ENCODE results near the gene PPP2R5C.
A peak's percentile ranks its signal among the peaks of the same experiment; 100 is the strongest.

PPP2R5C gene

GRCh38 chr14:101755591-101756324 lies 5.8 kb upstream of the PPP2R5C start:
- DNase-seq: no peak

GRCh38 chr14:101757064-101757838 lies 4.3 kb upstream of the PPP2R5C start:
- no peak for DNase-seq

DNA sequence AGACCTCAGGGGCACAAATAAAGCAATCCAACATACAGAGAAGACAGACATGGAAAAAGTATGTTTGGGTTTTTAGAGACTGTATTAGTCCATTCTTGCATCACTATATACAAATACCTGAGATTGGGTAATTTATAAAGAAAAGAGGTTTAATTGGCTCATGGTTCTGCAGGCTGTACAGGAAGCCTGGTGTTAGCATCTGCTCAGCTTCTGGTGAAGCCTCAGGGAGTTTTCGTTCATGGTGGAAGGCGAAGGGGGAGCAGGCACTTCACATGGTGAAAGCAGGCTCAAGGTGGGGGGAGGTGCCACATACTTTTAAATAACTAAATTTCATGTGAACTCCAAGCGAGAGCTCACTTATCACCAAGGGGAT lies 3.7 kb upstream of the PPP2R5C start:
- no peak for DNase-seq

GRCh38 chr14:101758913-101759593 lies 2.5 kb upstream of the PPP2R5C start:
- DNase-seq: no peak

- peak; percentile 97 for DNase-seq
Observed at GRCh38 chr14:101760138-101761011, 1.1 kb upstream of the PPP2R5C start.

- DNase-seq: peak; percentile 22
Observed at GRCh38 chr14:101761881-101762529, 496 bp downstream of the PPP2R5C start.

DNA sequence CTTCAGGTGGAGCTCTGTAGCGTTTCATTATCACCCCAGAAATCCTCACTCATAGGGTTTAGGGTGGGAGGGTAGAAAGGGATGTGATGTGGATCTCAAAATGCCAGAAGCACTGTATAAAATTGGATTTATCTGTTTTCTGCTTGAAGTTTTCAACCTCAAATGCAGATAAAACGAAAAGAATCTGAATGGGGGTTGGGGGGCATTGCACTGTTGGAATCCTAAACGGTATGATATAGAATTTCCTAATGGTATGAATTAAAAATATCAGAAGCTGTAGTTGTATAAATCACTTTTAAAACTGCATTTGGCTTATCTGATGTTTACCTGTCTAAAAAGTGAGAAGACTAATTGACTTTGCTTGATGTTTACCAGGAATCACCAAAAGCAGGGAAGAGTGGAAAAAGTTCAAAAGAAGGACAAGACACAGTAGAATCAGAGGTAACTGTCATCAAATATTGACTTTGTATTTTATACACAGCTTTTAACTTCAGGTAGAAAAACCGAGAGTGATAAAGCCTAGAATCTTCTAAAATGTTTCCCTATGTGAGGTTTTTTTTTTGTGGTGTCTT lies 1.1 kb downstream of the PPP2R5C start:
- DNase-seq: no peak

DNA sequence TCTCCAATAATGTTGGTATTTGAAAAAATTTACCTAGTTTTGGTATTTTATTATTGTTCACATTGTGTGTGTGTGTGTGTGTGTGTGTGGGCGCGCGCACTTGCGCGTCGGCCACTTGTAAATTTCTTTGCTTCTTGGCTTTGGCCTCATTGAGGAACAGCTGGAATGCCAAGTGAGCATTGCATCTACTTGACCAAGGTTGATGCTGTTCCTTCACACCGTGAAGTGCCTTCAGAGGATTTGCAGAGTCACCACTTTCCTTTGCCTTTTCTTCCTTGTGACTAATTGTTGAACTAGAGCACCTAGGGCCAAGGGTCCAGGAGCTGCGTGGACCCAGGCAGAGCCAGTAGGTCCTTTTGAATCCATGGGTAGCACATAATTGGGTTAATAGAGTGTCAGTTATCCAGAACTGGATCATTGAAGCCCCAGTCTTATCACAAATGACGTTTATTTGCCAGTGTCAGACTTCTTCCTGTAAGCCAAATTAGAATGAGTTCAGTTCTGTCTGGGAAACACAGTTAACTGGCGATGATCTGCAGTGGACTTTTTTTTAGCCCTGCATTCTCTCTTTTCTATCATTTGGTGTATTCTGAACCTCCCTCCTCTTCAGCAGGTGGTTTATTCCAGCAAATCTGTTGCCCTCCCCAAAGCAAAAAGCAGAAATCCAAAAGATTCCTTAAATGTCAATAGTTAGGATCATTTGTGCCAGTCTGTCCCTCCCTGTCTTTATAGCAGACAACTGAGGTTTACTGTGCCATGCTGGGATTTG lies 2.6 kb downstream of the PPP2R5C start:
- DNase-seq: no peak

DNA sequence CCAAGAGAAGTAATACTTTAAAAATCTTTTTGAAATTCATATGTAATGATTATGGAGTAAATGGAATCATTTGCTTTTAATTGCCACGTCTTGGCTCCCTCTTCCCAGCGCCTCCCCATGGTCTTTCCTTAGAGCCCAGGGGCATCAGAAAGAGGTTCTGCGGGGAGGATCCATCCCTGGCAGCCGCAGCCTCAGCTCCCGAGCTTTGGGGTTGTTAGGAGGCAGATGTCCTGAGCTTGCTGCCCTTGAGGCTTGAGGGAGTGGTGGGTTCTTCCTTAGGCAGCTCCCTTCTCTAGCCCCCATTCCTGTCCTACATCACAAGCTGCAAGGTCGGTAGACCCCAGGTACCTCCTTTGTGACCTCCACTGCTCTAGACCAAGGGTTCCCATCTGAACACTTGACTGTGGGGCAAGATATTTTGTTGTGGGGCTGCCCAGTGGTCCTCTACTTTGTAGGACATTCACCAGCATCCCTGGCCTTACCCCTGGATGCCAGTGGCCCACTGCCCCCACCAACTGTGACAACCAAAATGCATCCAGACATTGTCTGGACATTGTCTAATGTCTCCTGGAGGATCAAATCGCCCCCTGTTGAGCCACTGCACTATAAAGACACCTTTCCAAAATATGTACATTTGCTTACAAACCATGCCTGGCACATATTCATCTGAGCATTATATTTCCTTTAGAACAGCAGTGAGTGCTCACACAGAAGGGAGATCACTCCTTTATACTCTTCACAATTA lies 6.3 kb downstream of the PPP2R5C start:
- no peak for DNase-seq

DNA sequence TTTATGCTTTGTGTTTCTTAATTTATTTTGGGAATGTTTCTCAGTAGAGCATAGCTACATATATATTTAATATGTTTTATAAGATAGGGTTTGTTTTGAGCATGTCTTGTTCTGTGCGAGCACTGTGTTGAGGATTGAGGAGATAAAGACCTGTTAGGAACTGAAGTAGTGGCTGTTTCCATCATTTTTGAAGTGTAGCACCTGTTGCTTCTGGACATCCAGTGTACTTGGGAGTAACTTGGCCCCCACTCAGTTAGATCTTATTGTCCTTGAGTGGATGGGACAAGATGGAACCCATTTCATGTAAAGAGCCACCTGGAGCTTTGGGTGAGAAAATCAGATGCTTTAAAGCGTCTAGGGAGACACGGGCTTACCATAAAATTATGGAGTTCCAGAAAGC lies 8.7 kb downstream of the PPP2R5C start:
- DNase-seq: no peak

DNA sequence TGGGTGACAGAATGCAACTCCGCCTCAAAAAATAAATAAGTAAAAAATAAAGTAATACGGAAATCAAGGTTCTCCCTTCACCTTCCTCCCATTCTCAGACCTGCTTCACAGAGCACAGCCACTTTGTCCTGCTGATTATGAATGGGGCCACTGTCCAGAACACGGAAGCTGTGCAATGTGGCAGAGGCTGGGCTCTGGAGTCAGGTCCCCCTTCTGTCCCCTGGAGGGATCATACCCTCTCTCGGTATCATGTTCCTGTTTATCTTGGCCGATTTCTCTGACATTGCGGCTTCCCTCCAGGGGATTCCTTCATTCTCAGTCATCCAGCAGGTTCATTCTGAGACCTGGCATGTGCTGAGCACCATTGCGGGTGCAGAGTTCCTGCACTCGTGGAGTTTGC lies 11.3 kb downstream of the PPP2R5C start:
- no peak for DNase-seq

DNA sequence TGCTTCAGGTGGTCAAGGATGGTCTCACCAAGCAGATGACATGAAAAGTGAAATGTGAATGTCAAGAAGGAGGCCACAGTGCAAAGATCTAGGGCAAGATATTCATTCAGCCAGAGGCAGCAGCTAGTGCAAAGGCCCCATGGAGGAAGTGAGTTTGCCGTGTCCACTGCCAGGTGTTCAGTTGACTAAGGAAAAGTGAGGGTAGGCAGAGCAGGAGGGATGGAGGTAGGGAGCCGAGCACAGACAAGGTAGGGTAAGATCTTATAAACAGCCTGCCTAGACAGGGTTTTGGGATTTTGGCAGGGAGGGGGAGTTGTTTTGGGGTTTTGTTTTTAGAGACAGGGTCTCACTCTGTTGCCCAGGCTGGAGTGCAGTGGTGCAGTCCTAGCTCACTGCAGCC lies 11.9 kb downstream of the PPP2R5C start:
- no peak for DNase-seq

DNA sequence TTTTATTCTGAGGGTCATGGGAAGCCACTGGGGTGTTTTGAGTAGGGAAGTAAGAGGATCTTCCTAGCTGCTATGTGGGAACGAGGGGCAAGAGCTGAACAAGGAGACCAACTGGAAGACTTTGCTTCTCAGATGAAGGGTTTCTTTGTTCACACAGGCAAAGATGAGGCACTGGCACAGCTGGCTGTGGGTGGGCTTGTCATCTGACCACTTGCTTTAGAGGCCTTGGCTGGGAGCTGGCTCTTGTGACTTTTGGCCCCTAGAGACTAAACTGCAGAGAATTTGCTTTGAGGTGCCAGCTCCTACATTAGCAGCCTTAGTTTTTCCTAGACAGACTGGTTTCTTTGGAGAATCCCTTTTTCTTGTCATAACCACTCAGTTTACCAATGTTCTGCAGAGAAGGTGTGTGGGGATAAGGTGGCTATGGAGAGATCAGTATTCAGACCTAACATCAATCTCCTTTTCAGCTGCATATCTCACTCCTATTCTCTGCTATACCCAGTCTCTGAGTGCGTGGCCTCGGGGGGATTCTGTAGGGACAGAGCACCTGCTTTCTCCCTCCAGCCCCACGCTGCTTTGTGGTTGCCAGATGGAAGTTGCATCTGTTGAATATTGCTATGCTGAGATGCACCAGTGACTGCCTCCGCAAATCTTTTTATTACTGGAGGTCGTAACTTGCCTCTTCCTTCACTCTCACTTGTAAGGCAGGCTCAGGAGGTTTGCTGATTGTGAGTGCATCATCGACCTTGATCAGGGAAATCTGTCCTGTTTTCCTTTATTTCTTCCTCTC lies 12.7 kb downstream of the PPP2R5C start:
- no peak for DNase-seq

- DNase-seq: no peak
Observed at GRCh38 chr14:101774814-101775213, 13.3 kb downstream of the PPP2R5C start.

DNA sequence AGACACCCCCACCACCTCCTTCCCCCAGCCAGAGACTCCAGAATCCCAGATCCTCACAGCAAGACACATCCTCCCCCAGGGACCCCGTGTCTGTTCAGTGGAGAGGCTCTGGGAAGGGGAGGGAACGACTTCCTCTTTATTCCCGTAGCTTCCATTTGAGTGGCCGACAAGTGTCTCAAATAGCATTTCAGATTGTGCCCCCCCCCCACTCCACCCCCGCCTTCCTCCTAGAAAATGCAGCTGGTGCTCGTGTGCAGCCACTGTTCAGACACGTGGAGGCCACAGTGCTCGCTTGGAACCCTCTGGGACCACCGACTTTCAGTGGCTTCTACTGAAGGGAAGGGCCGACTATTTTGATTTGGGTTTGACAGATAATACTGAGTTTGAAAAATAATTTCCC lies 14.3 kb downstream of the PPP2R5C start:
- no peak for DNase-seq

GRCh38 chr14:101776344-101776743 lies 14.8 kb downstream of the PPP2R5C start:
- DNase-seq: no peak

DNA sequence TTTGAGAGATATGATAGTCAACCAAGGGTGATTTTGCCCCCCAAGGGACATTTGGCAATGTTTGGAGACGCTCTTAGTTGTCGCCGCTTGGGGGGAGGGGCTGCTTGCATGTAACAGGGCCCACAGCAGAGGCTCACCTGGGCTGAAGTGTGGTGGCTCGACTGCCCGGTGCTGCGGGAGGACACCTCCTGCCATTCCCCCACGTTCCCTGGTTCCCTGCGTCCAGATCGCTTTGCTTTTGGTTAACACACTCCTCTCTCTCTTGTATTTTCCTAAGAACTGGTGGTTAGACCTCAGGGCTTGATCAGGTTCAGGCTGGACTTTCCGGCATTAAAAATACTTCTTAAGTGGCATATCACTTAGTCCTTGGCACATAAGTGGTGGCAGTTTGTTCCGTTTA lies 18.9 kb downstream of the PPP2R5C start:
- DNase-seq: no peak

DNA sequence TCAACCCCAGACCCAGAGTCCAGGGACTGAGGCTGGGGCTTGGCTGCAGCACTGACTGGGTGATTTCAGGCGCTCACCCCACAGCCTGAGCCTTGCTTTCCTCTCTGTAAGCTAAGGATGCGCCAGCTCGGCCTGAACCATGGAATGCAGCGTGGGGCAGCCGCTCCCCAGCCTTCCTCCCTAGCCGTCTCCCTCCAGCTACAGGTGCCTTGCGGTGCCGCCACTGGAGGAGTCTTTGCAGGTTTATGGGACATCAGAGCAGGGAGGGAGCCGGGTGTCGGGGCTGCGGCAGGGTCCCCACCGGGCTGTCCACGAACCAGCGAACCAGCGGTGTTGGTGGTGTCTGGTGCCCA lies 19.4 kb downstream of the PPP2R5C start:
- DNase-seq: no peak

- no peak for DNase-seq
Observed at GRCh38 chr14:101781240-101782061, 19.9 kb downstream of the PPP2R5C start.

All from activated CD4-positive, alpha-beta T cell treated with anti-CD3 and anti-CD28 coated beads for 1 hour (primary cell).